Gastroesophageal sphincter (tissue), 3 donors: ENCODE data around the gene SPEF2.

Experiments used
- POLR2AphosphoS5 ChIP-seq: sonication (generic); formaldehyde crosslinking; IDR thresholded peaks from one replicate; pipeline ENCODE4 v1.6.1; 2017; ENCODE audit warnings: antibody characterized with exemption
- TF ChIP-seq, protein P1 (sequence below), 4 experiments: fragments of 200-600 bp in 2 of 4; fragments of 450-650 bp in 2 of 4; sonication (generic) in 1 of 4; IDR thresholded peaks; one replicate each; pipeline ENCODE4 v1.5.1; 2017 to 2019; ENCODE audit warnings: antibody characterized with exemption in 4 of 4, mild to moderate bottlenecking in 2 of 4, moderate library complexity in 2 of 4

DNA sequence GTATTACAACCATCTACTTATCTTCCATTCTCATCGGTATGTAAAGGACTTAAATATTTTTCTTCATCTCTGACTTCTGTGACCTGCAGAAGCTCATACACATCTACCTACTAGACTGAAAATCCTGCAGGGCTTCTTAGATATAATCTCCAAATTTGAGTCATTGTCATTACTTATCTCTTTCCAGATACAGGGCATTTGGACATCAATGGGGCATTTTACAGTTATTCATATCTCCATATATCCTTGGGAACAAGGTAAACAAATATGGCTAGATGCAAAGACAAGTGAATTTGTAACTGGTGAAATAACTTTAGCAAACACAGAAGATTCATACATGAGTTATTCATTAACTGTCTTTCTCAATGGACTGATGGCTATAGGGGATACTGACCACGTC, 201.4 kb downstream of the SPEF2 start:
- TF ChIP-seq, protein P1, sequence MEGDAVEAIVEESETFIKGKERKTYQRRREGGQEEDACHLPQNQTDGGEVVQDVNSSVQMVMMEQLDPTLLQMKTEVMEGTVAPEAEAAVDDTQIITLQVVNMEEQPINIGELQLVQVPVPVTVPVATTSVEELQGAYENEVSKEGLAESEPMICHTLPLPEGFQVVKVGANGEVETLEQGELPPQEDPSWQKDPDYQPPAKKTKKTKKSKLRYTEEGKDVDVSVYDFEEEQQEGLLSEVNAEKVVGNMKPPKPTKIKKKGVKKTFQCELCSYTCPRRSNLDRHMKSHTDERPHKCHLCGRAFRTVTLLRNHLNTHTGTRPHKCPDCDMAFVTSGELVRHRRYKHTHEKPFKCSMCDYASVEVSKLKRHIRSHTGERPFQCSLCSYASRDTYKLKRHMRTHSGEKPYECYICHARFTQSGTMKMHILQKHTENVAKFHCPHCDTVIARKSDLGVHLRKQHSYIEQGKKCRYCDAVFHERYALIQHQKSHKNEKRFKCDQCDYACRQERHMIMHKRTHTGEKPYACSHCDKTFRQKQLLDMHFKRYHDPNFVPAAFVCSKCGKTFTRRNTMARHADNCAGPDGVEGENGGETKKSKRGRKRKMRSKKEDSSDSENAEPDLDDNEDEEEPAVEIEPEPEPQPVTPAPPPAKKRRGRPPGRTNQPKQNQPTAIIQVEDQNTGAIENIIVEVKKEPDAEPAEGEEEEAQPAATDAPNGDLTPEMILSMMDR (IDR thresholded peaks at IDR 0.05) = no peak
- TF ChIP-seq POLR2AphosphoS5 = no peak
